Measurements from ENCODE around the gene PALM2AKAP2. TPM values are rescaled to one million over a fixed set of nuclear protein-coding genes. Genes with fewer than 3 reads are reported as not detected.

PALM2AKAP2 gene
- total and polyA plus RNA-seq, 9 of the 15 experiments (the other 6 are each of a cell fraction or from before 2014, with no cell fraction given): not detected

DNA sequence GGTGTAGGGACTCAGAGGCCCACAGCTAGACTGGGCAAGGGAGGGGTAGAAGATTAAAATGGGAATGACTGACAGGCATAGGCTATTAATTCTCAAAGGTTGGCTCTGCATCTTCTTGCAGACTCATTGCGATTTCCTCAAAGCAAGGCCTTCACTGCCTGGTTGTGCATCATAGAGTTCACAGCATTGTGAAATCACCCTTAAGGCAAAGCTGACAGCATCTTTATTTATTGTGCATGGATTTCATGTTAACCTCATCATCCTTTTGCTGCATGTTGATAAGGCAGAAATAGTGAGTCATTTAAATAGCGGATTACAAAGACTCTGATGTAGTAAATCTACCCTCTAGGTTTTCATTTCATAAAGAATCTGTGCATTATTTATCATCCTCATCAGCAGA lies 13.6 kb upstream of the PALM2AKAP2 start:
- Histone ChIP-seq H3K27ac (ENCODE audit: extremely low read depth, low read depth, low read length) (no peak overlapping the region), H3K9me3 (replicated peaks; ENCODE audit: control insufficient read depth, insufficient read depth, low read depth, low read length) (no peaks in the 10 kb centered on the region), H3K4me1 (replicated peaks in 1 of 2; ENCODE audit: control insufficient read depth in 2 of 2, insufficient read depth in 2 of 2, low read length in 2 of 2) (no peaks in the 10 kb centered on the region), H4K20me1 (replicated peaks; ENCODE audit: control insufficient read depth, insufficient read depth, low read length) (no peaks in the 10 kb centered on the region), H3K9me1 (ENCODE audit: control insufficient read depth, insufficient read depth, low read length) (no peaks in the 10 kb centered on the region), H3K36me3 (ENCODE audit: control insufficient read depth, insufficient read depth, low read length) (no peaks in the 10 kb centered on the region), H3K4me2 (ENCODE audit: insufficient read depth, low read length) (no peak overlapping the region), H3K27me3 (ENCODE audit: control insufficient read depth in 2 of 2, insufficient read depth in 2 of 2, low read length in 2 of 2) (no peaks in the 10 kb centered on the region), H3K4me3 (no peak overlapping the region), H3K9ac (ENCODE audit: insufficient read depth in 1 of 2, low read depth in 2 of 2, low read length in 2 of 2) (no peak overlapping the region), H3K79me2 (ENCODE audit: control insufficient read depth, insufficient read depth, low read length) (no peaks in the 10 kb centered on the region), H2AFZ (ENCODE audit: low read depth, low read length) (no peak overlapping the region)
- TF ChIP-seq STAT5B (CRISPR knock-in tag; IDR thresholded peaks at IDR 0.05) (no peak), ARID1B (IDR thresholded peaks at IDR 0.05) (no peak), ETV5 (CRISPR knock-in tag; IDR thresholded peaks at IDR 0.05; ENCODE audit: low read depth) (no peak), SMARCB1 (IDR thresholded peaks at IDR 0.05; ENCODE audit: insufficient read length, low read depth) (no peak), ZNF707 (CRISPR knock-in tag; conservative IDR thresholded peaks at IDR 0.05) (no peak)
- TF ChIP-seq, protein P1, sequence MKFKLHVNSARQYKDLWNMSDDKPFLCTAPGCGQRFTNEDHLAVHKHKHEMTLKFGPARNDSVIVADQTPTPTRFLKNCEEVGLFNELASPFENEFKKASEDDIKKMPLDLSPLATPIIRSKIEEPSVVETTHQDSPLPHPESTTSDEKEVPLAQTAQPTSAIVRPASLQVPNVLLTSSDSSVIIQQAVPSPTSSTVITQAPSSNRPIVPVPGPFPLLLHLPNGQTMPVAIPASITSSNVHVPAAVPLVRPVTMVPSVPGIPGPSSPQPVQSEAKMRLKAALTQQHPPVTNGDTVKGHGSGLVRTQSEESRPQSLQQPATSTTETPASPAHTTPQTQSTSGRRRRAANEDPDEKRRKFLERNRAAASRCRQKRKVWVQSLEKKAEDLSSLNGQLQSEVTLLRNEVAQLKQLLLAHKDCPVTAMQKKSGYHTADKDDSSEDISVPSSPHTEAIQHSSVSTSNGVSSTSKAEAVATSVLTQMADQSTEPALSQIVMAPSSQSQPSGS (CRISPR knock-in tag; IDR thresholded peaks at IDR 0.05): no peak
- TF ChIP-seq, protein P2, sequence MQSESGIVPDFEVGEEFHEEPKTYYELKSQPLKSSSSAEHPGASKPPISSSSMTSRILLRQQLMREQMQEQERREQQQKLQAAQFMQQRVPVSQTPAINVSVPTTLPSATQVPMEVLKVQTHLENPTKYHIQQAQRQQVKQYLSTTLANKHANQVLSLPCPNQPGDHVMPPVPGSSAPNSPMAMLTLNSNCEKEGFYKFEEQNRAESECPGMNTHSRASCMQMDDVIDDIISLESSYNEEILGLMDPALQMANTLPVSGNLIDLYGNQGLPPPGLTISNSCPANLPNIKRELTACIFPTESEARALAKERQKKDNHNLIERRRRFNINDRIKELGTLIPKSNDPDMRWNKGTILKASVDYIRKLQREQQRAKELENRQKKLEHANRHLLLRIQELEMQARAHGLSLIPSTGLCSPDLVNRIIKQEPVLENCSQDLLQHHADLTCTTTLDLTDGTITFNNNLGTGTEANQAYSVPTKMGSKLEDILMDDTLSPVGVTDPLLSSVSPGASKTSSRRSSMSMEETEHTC (IDR thresholded peaks at IDR 0.05): no peak
- ChIA-PET POLR2A (interaction anchor here (0.6 kb wide), 1 partner anchor 16 kb away, joined by 3 read pairs; no protein-coding TSS in a partner anchor), CTCF (ENCODE audit: low intra/inter-chr PET ratio) (no interaction called here)
- in situ Hi-C loops (cut with MboI) (no loop called here), intact Hi-C loops (cut with micrococcal nuclease) (no loop called here)
- no TSS peak for BruUV-seq (replicated peaks)
- DNase-seq (ENCODE audit: extremely low read depth in 1 of 4, low spot score in 3 of 4) (no peak), FAIRE-seq (no peak), ATAC-seq (no peak)
- 0% methylated on average over 2 of the region's 2 CpGs for WGBS (ENCODE audit: insufficient coverage, low coverage, missing lambda C conversion rate)

All from K562 (cell line).